Naive thymus-derived CD8-positive, alpha-beta T cell (primary cell): ENCODE results near the gene PM20D2. TPM values are rescaled to one million over a fixed set of nuclear protein-coding genes. Genes with fewer than 3 reads are reported as not detected.
A peak's percentile ranks its signal among the peaks of the same experiment; 100 is the strongest.
"Not testable (repeated sequence)": the region's sequence is repeated elsewhere in the genome, so short reads cannot be mapped to it uniquely, and the experiment has no call there.

Experiments used
- ATAC-seq, 2 donors: fragments of 150-1000 bp; cut with Tn5 transposase in 1 of 2; sonication (Bioruptor Pico), chemical (Tn5 transposase) in 1 of 2; 1 replicate in 1 of 2; 2 replicates in 1 of 2; pipeline ENCODE4 v1.10.0; 2021; ENCODE audit warnings: mild to moderate bottlenecking in 2 of 2, moderate library complexity in 2 of 2
- POLR2A ChIA-PET: fragments of 350-600 bp; sonication (Branson Sonifier 250); formaldehyde crosslinking; loops from one replicate; lab custom pipeline; 2021; ENCODE audit warnings: antibody characterized with exemption; lab: Charles Lee
- DNase-seq, 10 donors: peaks; one replicate each; pipeline versions ENCODE4 v3.0.0 to v3.0.0-alpha.2; 2020 to 2022
- H3K27ac Mint-ChIP-seq, 10 donors: one replicate each; pipeline ENCODE4 v1.8.0; 2020 to 2022; ENCODE audit warnings: mild to moderate bottlenecking in 10 of 10, mixed read lengths in 10 of 10, moderate library complexity in 4 of 10, inconsistent platforms in 1 of 10
- H3K27me3 Mint-ChIP-seq, 5 donors: one replicate each; pipeline ENCODE4 v1.8.0; 2021 to 2022; ENCODE audit warnings: mixed read lengths in 5 of 5
- H3K36me3 Mint-ChIP-seq, 3 donors: one replicate each; pipeline ENCODE4 v1.8.0; 2020 to 2022; ENCODE audit warnings: mixed read lengths in 3 of 3, mild to moderate bottlenecking in 2 of 3, inconsistent platforms in 1 of 3
- H3K4me1 Mint-ChIP-seq, 4 donors: one replicate each; pipeline ENCODE4 v1.8.0; 2021 to 2022; ENCODE audit warnings: mixed read lengths in 4 of 4
- H3K4me3 Mint-ChIP-seq, 10 donors: one replicate each; pipeline ENCODE4 v1.8.0; 2020 to 2022; ENCODE audit warnings: mild to moderate bottlenecking in 10 of 10, mixed read lengths in 10 of 10, moderate library complexity in 6 of 10, inconsistent platforms in 1 of 10
- H3K9me3 Mint-ChIP-seq, 9 donors: one replicate each; pipeline ENCODE4 v1.8.0; 2020 to 2022; ENCODE audit warnings: mixed read lengths in 9 of 9, mild to moderate bottlenecking in 3 of 9, inconsistent platforms in 1 of 9, moderate library complexity in 1 of 9
- polyA plus RNA-seq, 3 donors: library from polyadenylated mRNA; unstranded; fragments of 300-500 nt; fragmentation: Illumina TruSeq; gene quantifications; one replicate each; pipeline ENCODE4 v1.2.3, GENCODE V29; 2021
- total RNA-seq, 8 experiments: library from RNA in 2 of 8; stranded (reverse) in 2 of 8; gene quantifications; one replicate each; pipeline ENCODE4 v1.2.3 and lab custom pipeline; 2021 to 2026

PM20D2 gene
- total RNA-seq: 10 to 100 TPM; 12.7 to 13.3 TPM
- polyA plus RNA-seq: 10 to 100 TPM in 1 of 3 donors, 1 to 10 TPM in 2; 8.9 to 11.9 (median 9.9) TPM
- total RNA-seq (lab: John Stamatoyannopoulos, UW): 23.6 to 50.8 (median 34.4) reads per million in 6 experiments

DNA sequence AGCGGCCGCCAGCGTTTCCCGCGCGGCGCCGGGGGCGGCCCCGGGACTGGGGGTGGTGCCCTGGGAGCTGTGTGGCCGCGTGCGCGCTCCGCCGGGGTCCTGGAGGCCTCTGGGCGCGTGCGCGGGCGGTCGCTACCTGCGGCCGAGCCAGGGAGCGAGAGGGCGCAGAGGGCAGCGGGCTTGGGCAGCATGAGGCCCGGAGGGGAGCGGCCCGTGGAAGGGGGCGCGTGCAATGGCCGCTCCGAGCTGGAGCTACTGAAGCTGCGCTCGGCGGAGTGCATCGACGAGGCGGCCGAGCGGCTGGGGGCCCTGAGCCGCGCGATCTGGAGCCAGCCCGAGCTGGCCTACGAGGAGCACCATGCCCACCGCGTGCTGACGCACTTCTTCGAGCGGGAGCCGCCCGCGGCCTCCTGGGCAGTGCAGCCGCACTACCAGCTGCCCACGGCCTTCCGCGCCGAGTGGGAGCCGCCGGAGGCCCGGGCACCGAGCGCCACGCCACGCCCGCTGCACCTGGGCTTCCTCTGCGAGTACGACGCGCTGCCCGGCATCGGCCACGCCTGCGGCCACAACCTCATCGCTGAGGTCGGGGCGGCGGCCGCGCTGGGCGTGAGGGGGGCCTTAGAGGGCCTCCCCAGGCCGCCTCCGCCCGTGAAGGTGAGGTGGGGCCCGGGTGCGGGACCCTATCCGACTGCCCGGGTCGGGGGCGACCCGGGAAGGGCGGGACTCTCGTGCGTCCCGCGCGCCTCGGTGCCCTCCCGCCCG, at the start of gene PM20D2:
Gene PM20D2 (plus strand): TSS at position 100 of the 762 bp plus-strand sequence. CDS start 90 bp downstream, at position 190.
- POLR2A ChIA-PET: interaction anchor here (0.9 to 4.6 kb wide), 8 partner anchors 10 to 210 kb away, joined by 3 to 105 read pairs (median 4); partner anchors contain the start of genes PNRC1, RNGTT and UBE2J1
- no peaks in the 10 kb centered on the region for H3K9me3 Mint-ChIP-seq
- peaks cover 4 to 13% (median 5%) of the 10 kb centered on the region in 3 donors for H3K36me3 Mint-ChIP-seq
- peak within 1 kb of the TSS; percentile 94 to 99 (median 95) for H3K27ac Mint-ChIP-seq
- no peaks in the 10 kb centered on the region for H3K27me3 Mint-ChIP-seq
- peak; percentile 53 to 76 (median 65) for DNase-seq
- ATAC-seq: peak; percentile 78 to 83
- H3K4me1 Mint-ChIP-seq: peaks cover 18 to 40% (median 28%) of the 10 kb centered on the region in 4 donors
- H3K4me3 Mint-ChIP-seq: peak within 1 kb of the TSS; percentile 85 to 99 (median 96)

DNA sequence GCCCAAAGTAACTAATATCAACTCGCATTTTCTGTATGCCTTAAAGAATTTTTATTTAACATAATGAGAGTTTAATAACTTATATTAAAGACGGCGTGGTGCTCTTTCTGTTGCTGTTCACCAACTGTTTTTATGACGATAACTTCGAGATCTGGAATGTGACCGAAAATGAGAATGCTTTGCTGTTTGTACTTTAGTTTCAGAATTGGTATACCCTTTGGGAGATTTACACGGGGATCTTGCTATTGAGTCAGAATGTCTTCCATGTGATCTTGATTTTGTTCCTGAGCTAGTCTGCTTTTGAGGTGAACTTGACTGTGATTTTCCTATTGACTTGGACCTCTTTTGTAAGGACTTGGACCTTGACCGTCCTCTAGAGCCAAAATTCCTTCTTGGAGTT, 47.4 kb upstream of the PM20D2 start:
- POLR2A ChIA-PET: no interaction called here
- Mint-ChIP-seq H3K4me1 (no peaks in the 10 kb centered on the region), H3K36me3 (peaks cover 0 to 8% (median 7%) of the 10 kb centered on the region in 3 donors), H3K27ac (no peak overlapping the region), H3K9me3 (no peaks in the 10 kb centered on the region), H3K27me3 (no peaks in the 10 kb centered on the region), H3K4me3 (no peak overlapping the region)
- ATAC-seq: no peak
- no peak for DNase-seq

DNA sequence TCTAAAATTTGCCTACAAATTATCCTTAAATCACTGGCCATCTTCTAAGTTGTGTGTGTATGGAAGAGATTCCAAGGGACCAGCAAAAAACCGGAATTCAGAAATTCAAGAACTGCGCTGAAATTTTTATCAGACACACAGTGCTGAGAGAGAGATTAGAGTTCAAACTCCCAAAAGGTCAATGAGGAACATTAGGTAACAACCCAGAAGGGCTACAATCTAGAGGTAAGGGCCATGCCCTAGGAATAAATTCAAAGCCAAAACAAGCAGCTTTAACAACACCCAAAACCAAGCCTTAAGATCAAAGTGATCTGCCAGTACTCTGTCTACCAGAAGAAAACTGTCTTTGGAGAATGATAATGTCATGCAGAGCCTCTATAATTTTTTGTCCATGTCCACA, 45.7 kb upstream of the PM20D2 start:
- no peaks in the 10 kb centered on the region for H3K4me1 Mint-ChIP-seq
- POLR2A ChIA-PET: no interaction called here
- H3K9me3 Mint-ChIP-seq: no peaks in the 10 kb centered on the region
- DNase-seq (no peak), ATAC-seq (no peak)
- H3K36me3 Mint-ChIP-seq: peaks cover 0 to 10% (median 7%) of the 10 kb centered on the region in 3 donors
- H3K27me3 Mint-ChIP-seq: no peaks in the 10 kb centered on the region
- no peak overlapping the region for H3K4me3 Mint-ChIP-seq
- no peak overlapping the region for H3K27ac Mint-ChIP-seq

- DNase-seq: no peak
- no peaks in the 10 kb centered on the region for H3K4me1 Mint-ChIP-seq
- peaks cover 0 to 2% (median 0%) of the 10 kb centered on the region in 3 donors for H3K36me3 Mint-ChIP-seq
- POLR2A ChIA-PET: no interaction called here
- H3K27me3 Mint-ChIP-seq: peaks cover 0 to 2% (median 0%) of the 10 kb centered on the region in 5 donors
- no peak for ATAC-seq
- H3K27ac Mint-ChIP-seq: no peak overlapping the region
- no peak overlapping the region for H3K4me3 Mint-ChIP-seq
- no peaks in the 10 kb centered on the region for H3K9me3 Mint-ChIP-seq
Observed at GRCh38 chr6:89110284-89110683, 35.6 kb upstream of the PM20D2 start.

DNA sequence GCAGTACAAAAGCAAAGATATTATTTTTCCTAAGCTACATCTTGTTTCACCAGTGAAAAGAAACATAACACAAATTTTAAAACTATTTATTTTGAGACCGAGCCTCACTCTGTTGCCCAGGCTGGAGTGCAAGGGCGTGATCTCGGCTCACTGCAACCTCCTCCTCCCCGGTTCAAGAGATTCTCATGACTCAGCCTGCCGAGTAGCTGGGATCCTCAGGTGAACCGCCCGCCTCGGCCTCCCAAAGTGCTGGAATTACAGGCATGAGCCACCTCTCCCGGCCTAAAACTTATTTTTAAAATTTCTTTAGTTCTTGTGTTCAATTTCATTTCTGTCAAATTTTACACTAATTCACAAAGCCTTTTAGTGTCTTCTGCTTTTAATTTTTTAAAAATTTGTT, 33.9 kb upstream of the PM20D2 start:
- H3K27ac Mint-ChIP-seq: no peak overlapping the region
- ATAC-seq: no peak
- POLR2A ChIA-PET: no interaction called here
- H3K36me3 Mint-ChIP-seq: peaks cover 0 to 2% (median 0%) of the 10 kb centered on the region in 3 donors
- H3K9me3 Mint-ChIP-seq: no peaks in the 10 kb centered on the region
- no peak overlapping the region for H3K4me3 Mint-ChIP-seq
- peaks cover 2 to 4% (median 2%) of the 10 kb centered on the region in 4 donors for H3K4me1 Mint-ChIP-seq
- DNase-seq: no peak
- H3K27me3 Mint-ChIP-seq: peaks cover 0 to 6% (median 0%) of the 10 kb centered on the region in 5 donors

- DNase-seq (no peak), ATAC-seq (no peak)
- peaks cover 0 to 8% (median 0%) of the 10 kb centered on the region in 5 donors for H3K27me3 Mint-ChIP-seq
- peak overlapping the region in 6 of 10 donors; percentile 0 to 81 (median 65) for H3K27ac Mint-ChIP-seq
- H3K36me3 Mint-ChIP-seq: peaks cover 0 to 2% (median 0%) of the 10 kb centered on the region in 3 donors
- no peaks in the 10 kb centered on the region for H3K9me3 Mint-ChIP-seq
- peaks cover 8 to 11% (median 10%) of the 10 kb centered on the region in 4 donors for H3K4me1 Mint-ChIP-seq
- POLR2A ChIA-PET: interaction anchor here (1.1 to 1.6 kb wide), 3 partner anchors 33 to 37 kb away, joined by 3 to 8 read pairs (median 6); partner anchors contain the start of gene PNRC1
- peak overlapping the region; percentile 76 to 91 (median 86) for H3K4me3 Mint-ChIP-seq
Observed at GRCh38 chr6:89116702-89117101, 29.2 kb upstream of the PM20D2 start.

- ATAC-seq (peak; percentile 83 to 91), DNase-seq (peak; percentile 11 to 66 (median 36))
- H3K9me3 Mint-ChIP-seq: no peaks in the 10 kb centered on the region
- POLR2A ChIA-PET: interaction anchor here (1.1 to 1.6 kb wide), 3 partner anchors 34 to 38 kb away, joined by 3 to 8 read pairs (median 6); partner anchors contain the start of gene PNRC1
- peak within 1 kb of the TSS; percentile 76 to 91 (median 86) for H3K4me3 Mint-ChIP-seq
- H3K4me1 Mint-ChIP-seq: peaks cover 8 to 11% (median 10%) of the 10 kb centered on the region in 4 donors
- peaks cover 0 to 2% (median 0%) of the 10 kb centered on the region in 3 donors for H3K36me3 Mint-ChIP-seq
- H3K27ac Mint-ChIP-seq: peak within 1 kb of the TSS in 8 of 10 donors; percentile 0 to 81 (median 65)
- peaks cover 0 to 8% (median 0%) of the 10 kb centered on the region in 5 donors for H3K27me3 Mint-ChIP-seq
Observed at GRCh38 chr6:89117211-89118108, 28.4 kb upstream of the PM20D2 start, which contains the start of gene SRSF12. Gene SRSF12 (minus strand): TSS chr6:89118071. CDS start chr6:89117887, 184 bp downstream.

- DNase-seq (no peak), ATAC-seq (no peak)
- peaks cover 0 to 2% (median 0%) of the 10 kb centered on the region in 3 donors for H3K36me3 Mint-ChIP-seq
- H3K27ac Mint-ChIP-seq: no peak overlapping the region
- H3K9me3 Mint-ChIP-seq: no peaks in the 10 kb centered on the region
- H3K27me3 Mint-ChIP-seq: peaks cover 0 to 8% (median 0%) of the 10 kb centered on the region in 5 donors
- peaks cover 8 to 11% (median 10%) of the 10 kb centered on the region in 4 donors for H3K4me1 Mint-ChIP-seq
- H3K4me3 Mint-ChIP-seq: peak overlapping the region; percentile 46 to 88 (median 72)
- POLR2A ChIA-PET: interaction anchor here (1.4 kb wide), 1 partner anchor 36 kb away, joined by 3 read pairs; no protein-coding TSS in a partner anchor
Observed at GRCh38 chr6:89118931-89119330, 26.9 kb upstream of the PM20D2 start.

GRCh38 chr6:89120371-89120770, 25.5 kb upstream of the PM20D2 start:
- POLR2A ChIA-PET: no interaction called here
- no peak for DNase-seq
- no peak overlapping the region for H3K27ac Mint-ChIP-seq
- peaks cover 8 to 11% (median 10%) of the 10 kb centered on the region in 4 donors for H3K4me1 Mint-ChIP-seq
- no peak overlapping the region for H3K4me3 Mint-ChIP-seq
- H3K27me3 Mint-ChIP-seq: peaks cover 0 to 8% (median 0%) of the 10 kb centered on the region in 5 donors
- no peak for ATAC-seq
- H3K36me3 Mint-ChIP-seq: peaks cover 0 to 2% (median 0%) of the 10 kb centered on the region in 3 donors
- no peaks in the 10 kb centered on the region for H3K9me3 Mint-ChIP-seq

- DNase-seq (no peak), ATAC-seq (no peak)
- H3K9me3 Mint-ChIP-seq: peaks cover 0 to 2% (median 0%) of the 10 kb centered on the region in 9 donors
- H3K4me1 Mint-ChIP-seq: peaks cover 5 to 9% (median 7%) of the 10 kb centered on the region in 4 donors
- no peak overlapping the region for H3K27ac Mint-ChIP-seq
- peaks cover 0 to 2% (median 0%) of the 10 kb centered on the region in 5 donors for H3K27me3 Mint-ChIP-seq
- no peak overlapping the region for H3K4me3 Mint-ChIP-seq
- POLR2A ChIA-PET: no interaction called here
- H3K36me3 Mint-ChIP-seq: peaks cover 0 to 2% (median 0%) of the 10 kb centered on the region in 3 donors
Observed at GRCh38 chr6:89121934-89122333, 23.9 kb upstream of the PM20D2 start.

- POLR2A ChIA-PET: no interaction called here
- H3K27me3 Mint-ChIP-seq: no peaks in the 10 kb centered on the region
- ATAC-seq (peak in 1 of 2 donors; percentile 69), DNase-seq (peak in 3 of 10 donors; percentile 12 to 37 (median 27))
- H3K4me3 Mint-ChIP-seq: no peak overlapping the region
- H3K27ac Mint-ChIP-seq: no peak overlapping the region
- H3K36me3 Mint-ChIP-seq: peaks cover 0 to 2% (median 0%) of the 10 kb centered on the region in 3 donors
- peaks cover 0 to 6% (median 4%) of the 10 kb centered on the region in 4 donors for H3K4me1 Mint-ChIP-seq
- peaks cover 0 to 6% (median 0%) of the 10 kb centered on the region in 9 donors for H3K9me3 Mint-ChIP-seq
Observed at GRCh38 chr6:89122625-89123024, 23.2 kb upstream of the PM20D2 start.

- H3K27ac Mint-ChIP-seq, H3K4me3 Mint-ChIP-seq, ATAC-seq, DNase-seq, POLR2A ChIA-PET, H3K36me3 Mint-ChIP-seq, H3K4me1 Mint-ChIP-seq, H3K27me3 Mint-ChIP-seq: not testable (repeated sequence)
- H3K9me3 Mint-ChIP-seq: peaks cover 0 to 14% (median 5%) of the 10 kb centered on the region in 9 donors
Observed at GRCh38 chr6:89128256-89128671, 17.6 kb upstream of the PM20D2 start.
